GM23338 (cell line): Measurements from ENCODE around the gene ANKHD1. TPM values are rescaled to one million over a fixed set of nuclear protein-coding genes. Genes with fewer than 3 reads are reported as not detected.

Source experiments
- ATAC-seq: fragments of 200-7000 bp; cut with Tn5 transposase; 3 replicates; pipeline ENCODE4 v1.9.1; 2020
- DNase-seq: peaks from one replicate; pipeline ENCODE4 v3.0.0-alpha.2; 2015; ENCODE audit warnings: low spot score
- H2AFZ ChIP-seq: fragments of 200-600 bp; sonication (generic); 2 replicates; pipeline ENCODE4 v1.8.0; 2016; ENCODE audit warnings: antibody characterized with exemption, mild to moderate bottlenecking, moderate library complexity
- H3F3A ChIP-seq: fragments of 200-600 bp; sonication (generic); replicated peaks from 2 replicates; pipeline ENCODE4 v1.8.0; 2017; ENCODE audit warnings: antibody characterized with exemption, mixed run types, low read depth
- H3K27ac ChIP-seq: fragments of 200-600 bp; sonication (generic); 2 replicates; pipeline ENCODE4 v1.6.1; 2016; ENCODE audit warnings: low read depth
- H3K27me3 ChIP-seq: fragments of 200-600 bp; sonication (generic); 2 replicates; pipeline ENCODE4 v1.8.0; 2016; ENCODE audit warnings: mild to moderate bottlenecking, mixed run types, moderate library complexity; ENCODE audit not compliant: insufficient read depth
- H3K36me3 ChIP-seq: fragments of 200-600 bp; sonication (generic); 2 replicates; pipeline ENCODE4 v1.8.0; 2016; ENCODE audit warnings: mild to moderate bottlenecking; ENCODE audit not compliant: insufficient read depth
- H3K4me1 ChIP-seq: fragments of 200-600 bp; sonication (generic); 2 replicates; pipeline ENCODE4 v1.8.0; 2016; ENCODE audit warnings: mild to moderate bottlenecking, moderate library complexity; ENCODE audit not compliant: insufficient read depth
- H3K4me2 ChIP-seq: fragments of 200-600 bp; sonication (generic); 2 replicates; pipeline ENCODE4 v1.7.1; 2017; ENCODE audit warnings: mixed run types
- H3K4me3 ChIP-seq: fragments of 200-600 bp; sonication (generic); 2 replicates; pipeline ENCODE4 v1.6.1; 2016; ENCODE audit warnings: mixed run types
- H3K79me2 ChIP-seq: fragments of 200-600 bp; sonication (generic); replicated peaks from 2 replicates; pipeline ENCODE4 v1.8.0; 2017; ENCODE audit warnings: mild to moderate bottlenecking; ENCODE audit not compliant: insufficient read depth
- H3K9me2 ChIP-seq: fragments of 200-600 bp; sonication (generic); 2 replicates; pipeline ENCODE4 v1.8.0; 2017; ENCODE audit not compliant: insufficient read depth
- H4K20me1 ChIP-seq: fragments of 200-600 bp; sonication (generic); replicated peaks from 2 replicates; pipeline ENCODE4 v1.8.0; 2017; ENCODE audit warnings: mild to moderate bottlenecking; ENCODE audit not compliant: insufficient read depth
- H3K27ac Mint-ChIP-seq: 2 replicates; pipeline ENCODE4 v1.8.0; 2020; ENCODE audit warnings: inconsistent platforms, mild to moderate bottlenecking, moderate library complexity, mixed read lengths
- H3K27me3 Mint-ChIP-seq: 3 replicates; pipeline ENCODE4 v1.8.0; 2022; ENCODE audit warnings: low read depth, mild to moderate bottlenecking, moderate library complexity, mixed read lengths, inconsistent platforms; ENCODE audit not compliant: insufficient read depth, poor library complexity
- H3K36me3 Mint-ChIP-seq: 3 replicates; pipeline ENCODE4 v1.8.0; 2021; ENCODE audit warnings: low read depth, mild to moderate bottlenecking, inconsistent platforms, moderate library complexity, mixed read lengths
- H3K4me1 Mint-ChIP-seq: 3 replicates; pipeline ENCODE4 v1.8.0; 2020; ENCODE audit warnings: mild to moderate bottlenecking, inconsistent platforms, mixed read lengths
- H3K4me3 Mint-ChIP-seq: 3 replicates; pipeline ENCODE4 v1.8.0; 2021; ENCODE audit warnings: moderate library complexity, mild to moderate bottlenecking, inconsistent platforms, mixed read lengths
- H3K9me3 Mint-ChIP-seq: 3 replicates; pipeline ENCODE4 v1.8.0; 2020; ENCODE audit warnings: moderate library complexity, mild to moderate bottlenecking, inconsistent platforms, mixed read lengths
- CREB1 ChIP-seq: fragments of 250-450 bp; sonication (Bioruptor Pico); IDR thresholded peaks from 2 replicates; pipeline ENCODE4 v1.5.0; 2020; ENCODE audit warnings: low read depth, mild to moderate bottlenecking, moderate library complexity
- EZH2 ChIP-seq: fragments of 200-600 bp; sonication (generic); IDR thresholded peaks from one replicate; pipeline ENCODE4 v1.8.0; 2017; ENCODE audit warnings: antibody characterized with exemption, mild to moderate bottlenecking, low read depth; ENCODE audit not compliant: unreplicated experiment
- EZH2phosphoT487 ChIP-seq: fragments of 200-600 bp; sonication (generic); IDR thresholded peaks from one replicate; pipeline ENCODE4 v1.8.1; 2018; ENCODE audit warnings: antibody characterized with exemption; ENCODE audit not compliant: unreplicated experiment
- JUNB ChIP-seq: IDR thresholded peaks from one replicate; pipeline ENCODE4 v1.6.1; 2016; ENCODE audit warnings: antibody characterized with exemption; ENCODE audit not compliant: unreplicated experiment
- NANOG ChIP-seq: IDR thresholded peaks from 2 replicates; pipeline ENCODE4 v1.6.1; 2016; ENCODE audit warnings: antibody characterized with exemption, borderline replicate concordance
- POLR2AphosphoS5 ChIP-seq: IDR thresholded peaks from 2 replicates; pipeline ENCODE4 v1.6.1; 2016; ENCODE audit warnings: antibody characterized with exemption, low read depth
- STAT1 ChIP-seq: IDR thresholded peaks from one replicate; pipeline ENCODE4 v1.6.1; 2016; ENCODE audit warnings: antibody characterized with exemption; ENCODE audit not compliant: unreplicated experiment
- ZNF114 ChIP-seq: fragments of 250-450 bp; sonication (Bioruptor Pico); IDR thresholded peaks from 2 replicates; pipeline ENCODE4 v1.5.0; 2020; ENCODE audit warnings: mild to moderate bottlenecking, moderate library complexity
- ZNF331 ChIP-seq: fragments of 250-450 bp; sonication (Bioruptor Pico); IDR thresholded peaks from 2 replicates; pipeline ENCODE4 v1.5.0; 2020; ENCODE audit warnings: low read depth, mild to moderate bottlenecking, moderate library complexity
- polyA plus RNA-seq: library from polyadenylated mRNA; unstranded; fragments of >200 nt; fragmentation: Nextera tagmentation; extraction: Ambion mirVana; gene quantifications from 2 replicates; pipeline ENCODE4 v1.2.1, GENCODE V29; 2016
- total RNA-seq: library from RNA; depleted of rRNA; stranded (reverse); fragments of >200 nt; shearing (Covaris generic); gene quantifications from 2 replicates; pipeline ENCODE4 v1.2.3, GENCODE V29; 2014
- TF ChIP-seq, protein P1 (sequence below): fragments of 250-450 bp; sonication (Bioruptor Pico); IDR thresholded peaks from 2 replicates; pipeline ENCODE4 v1.5.0; 2020; ENCODE audit warnings: mild to moderate bottlenecking, moderate library complexity
- TF ChIP-seq, protein P2 (sequence below): IDR thresholded peaks from 2 replicates; pipeline ENCODE4 v1.6.1; 2016; ENCODE audit warnings: antibody characterized with exemption
- TF ChIP-seq, protein P3 (sequence below), 2 experiments: fragments of 200-600 bp in 1 of 2; sonication (generic) in 1 of 2; conservative IDR thresholded peaks; 2 replicates each; pipeline versions ENCODE4 v1.5.1 to v1.6.1; 2016 to 2017; ENCODE audit warnings: antibody characterized with exemption in 2 of 2, low read depth in 2 of 2, mild to moderate bottlenecking in 2 of 2, moderate library complexity in 1 of 2
- TF ChIP-seq, protein P4 (sequence below): IDR thresholded peaks from one replicate; pipeline ENCODE4 v1.6.1; 2018; ENCODE audit warnings: antibody characterized with exemption; ENCODE audit not compliant: unreplicated experiment

The ANKHD1 gene
- total and polyA plus RNA-seq, 2 experiments from 2014 or later, result 73.0 to 119 TPM

DNA sequence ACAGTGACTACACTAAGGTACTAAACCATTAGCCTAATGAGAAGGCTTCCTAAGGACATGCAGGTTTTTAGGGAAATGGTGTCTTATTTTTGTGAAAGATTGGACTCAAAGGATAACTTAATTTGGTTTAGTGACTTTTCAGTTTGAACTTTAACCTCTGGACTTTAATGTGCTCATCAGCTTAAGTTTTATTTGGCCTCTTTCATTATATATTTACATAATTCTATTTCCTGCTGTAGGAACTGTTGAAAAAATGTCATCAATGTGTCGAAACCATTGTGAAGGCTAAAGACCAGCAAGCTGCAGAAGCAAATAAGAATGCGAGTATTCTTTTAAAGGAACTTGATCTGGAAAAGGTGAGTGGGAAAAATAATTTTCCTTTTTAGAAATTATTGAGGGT lies 111.5 kb downstream of the ANKHD1 start:
- ATAC-seq (no peak), DNase-seq (no peak)
- Mint-ChIP-seq H3K27ac (no peak overlapping the region), H3K27me3 (no peaks in the 10 kb centered on the region), H3K4me3 (no peak overlapping the region), H3K4me1 (no peaks in the 10 kb centered on the region), H3K36me3 (peaks cover 70% of the 10 kb centered on the region), H3K9me3 (no peaks in the 10 kb centered on the region)
- Histone ChIP-seq H3K4me1 (no peaks in the 10 kb centered on the region), H3K27me3 (no peaks in the 10 kb centered on the region), H3K27ac (no peak overlapping the region), H3K36me3 (peaks cover 50% of the 10 kb centered on the region), H4K20me1 (peaks cover 3% of the 10 kb centered on the region; the same call in 1 of the 2 replicates), H3K4me2 (no peak overlapping the region), H3F3A (no peaks in the 10 kb centered on the region), H3K79me2 (no peaks in the 10 kb centered on the region), H3K9me2 (no peaks in the 10 kb centered on the region), H2AFZ (no peak overlapping the region), H3K4me3 (no peak overlapping the region)
- TF ChIP-seq, protein P1, sequence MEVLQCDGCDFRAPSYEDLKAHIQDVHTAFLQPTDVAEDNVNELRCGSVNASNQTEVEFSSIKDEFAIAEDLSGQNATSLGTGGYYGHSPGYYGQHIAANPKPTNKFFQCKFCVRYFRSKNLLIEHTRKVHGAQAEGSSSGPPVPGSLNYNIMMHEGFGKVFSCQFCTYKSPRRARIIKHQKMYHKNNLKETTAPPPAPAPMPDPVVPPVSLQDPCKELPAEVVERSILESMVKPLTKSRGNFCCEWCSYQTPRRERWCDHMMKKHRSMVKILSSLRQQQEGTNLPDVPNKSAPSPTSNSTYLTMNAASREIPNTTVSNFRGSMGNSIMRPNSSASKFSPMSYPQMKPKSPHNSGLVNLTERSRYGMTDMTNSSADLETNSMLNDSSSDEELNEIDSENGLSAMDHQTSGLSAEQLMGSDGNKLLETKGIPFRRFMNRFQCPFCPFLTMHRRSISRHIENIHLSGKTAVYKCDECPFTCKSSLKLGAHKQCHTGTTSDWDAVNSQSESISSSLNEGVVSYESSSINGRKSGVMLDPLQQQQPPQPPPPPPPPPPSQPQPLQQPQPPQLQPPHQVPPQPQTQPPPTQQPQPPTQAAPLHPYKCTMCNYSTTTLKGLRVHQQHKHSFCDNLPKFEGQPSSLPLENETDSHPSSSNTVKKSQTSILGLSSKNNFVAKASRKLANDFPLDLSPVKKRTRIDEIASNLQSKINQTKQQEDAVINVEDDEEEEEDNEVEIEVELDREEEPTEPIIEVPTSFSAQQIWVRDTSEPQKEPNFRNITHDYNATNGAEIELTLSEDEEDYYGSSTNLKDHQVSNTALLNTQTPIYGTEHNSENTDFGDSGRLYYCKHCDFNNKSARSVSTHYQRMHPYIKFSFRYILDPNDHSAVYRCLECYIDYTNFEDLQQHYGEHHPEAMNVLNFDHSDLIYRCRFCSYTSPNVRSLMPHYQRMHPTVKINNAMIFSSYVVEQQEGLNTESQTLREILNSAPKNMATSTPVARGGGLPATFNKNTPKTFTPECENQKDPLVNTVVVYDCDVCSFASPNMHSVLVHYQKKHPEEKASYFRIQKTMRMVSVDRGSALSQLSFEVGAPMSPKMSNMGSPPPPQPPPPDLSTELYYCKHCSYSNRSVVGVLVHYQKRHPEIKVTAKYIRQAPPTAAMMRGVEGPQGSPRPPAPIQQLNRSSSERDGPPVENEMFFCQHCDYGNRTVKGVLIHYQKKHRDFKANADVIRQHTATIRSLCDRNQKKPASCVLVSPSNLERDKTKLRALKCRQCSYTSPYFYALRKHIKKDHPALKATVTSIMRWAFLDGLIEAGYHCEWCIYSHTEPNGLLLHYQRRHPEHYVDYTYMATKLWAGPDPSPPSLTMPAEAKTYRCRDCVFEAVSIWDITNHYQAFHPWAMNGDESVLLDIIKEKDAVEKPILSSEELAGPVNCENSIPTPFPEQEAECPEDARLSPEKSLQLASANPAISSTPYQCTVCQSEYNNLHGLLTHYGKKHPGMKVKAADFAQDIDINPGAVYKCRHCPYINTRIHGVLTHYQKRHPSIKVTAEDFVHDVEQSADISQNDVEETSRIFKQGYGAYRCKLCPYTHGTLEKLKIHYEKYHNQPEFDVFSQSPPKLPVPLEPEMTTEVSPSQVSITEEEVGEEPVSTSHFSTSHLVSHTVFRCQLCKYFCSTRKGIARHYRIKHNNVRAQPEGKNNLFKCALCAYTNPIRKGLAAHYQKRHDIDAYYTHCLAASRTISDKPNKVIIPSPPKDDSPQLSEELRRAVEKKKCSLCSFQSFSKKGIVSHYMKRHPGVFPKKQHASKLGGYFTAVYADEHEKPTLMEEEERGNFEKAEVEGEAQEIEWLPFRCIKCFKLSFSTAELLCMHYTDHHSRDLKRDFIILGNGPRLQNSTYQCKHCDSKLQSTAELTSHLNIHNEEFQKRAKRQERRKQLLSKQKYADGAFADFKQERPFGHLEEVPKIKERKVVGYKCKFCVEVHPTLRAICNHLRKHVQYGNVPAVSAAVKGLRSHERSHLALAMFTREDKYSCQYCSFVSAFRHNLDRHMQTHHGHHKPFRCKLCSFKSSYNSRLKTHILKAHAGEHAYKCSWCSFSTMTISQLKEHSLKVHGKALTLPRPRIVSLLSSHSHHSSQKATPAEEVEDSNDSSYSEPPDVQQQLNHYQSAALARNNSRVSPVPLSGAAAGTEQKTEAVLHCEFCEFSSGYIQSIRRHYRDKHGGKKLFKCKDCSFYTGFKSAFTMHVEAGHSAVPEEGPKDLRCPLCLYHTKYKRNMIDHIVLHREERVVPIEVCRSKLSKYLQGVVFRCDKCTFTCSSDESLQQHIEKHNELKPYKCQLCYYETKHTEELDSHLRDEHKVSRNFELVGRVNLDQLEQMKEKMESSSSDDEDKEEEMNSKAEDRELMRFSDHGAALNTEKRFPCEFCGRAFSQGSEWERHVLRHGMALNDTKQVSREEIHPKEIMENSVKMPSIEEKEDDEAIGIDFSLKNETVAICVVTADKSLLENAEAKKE, result no peak
- TF ChIP-seq, protein P2, sequence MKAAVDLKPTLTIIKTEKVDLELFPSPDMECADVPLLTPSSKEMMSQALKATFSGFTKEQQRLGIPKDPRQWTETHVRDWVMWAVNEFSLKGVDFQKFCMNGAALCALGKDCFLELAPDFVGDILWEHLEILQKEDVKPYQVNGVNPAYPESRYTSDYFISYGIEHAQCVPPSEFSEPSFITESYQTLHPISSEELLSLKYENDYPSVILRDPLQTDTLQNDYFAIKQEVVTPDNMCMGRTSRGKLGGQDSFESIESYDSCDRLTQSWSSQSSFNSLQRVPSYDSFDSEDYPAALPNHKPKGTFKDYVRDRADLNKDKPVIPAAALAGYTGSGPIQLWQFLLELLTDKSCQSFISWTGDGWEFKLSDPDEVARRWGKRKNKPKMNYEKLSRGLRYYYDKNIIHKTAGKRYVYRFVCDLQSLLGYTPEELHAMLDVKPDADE, result no peak
- TF ChIP-seq, protein P3, sequence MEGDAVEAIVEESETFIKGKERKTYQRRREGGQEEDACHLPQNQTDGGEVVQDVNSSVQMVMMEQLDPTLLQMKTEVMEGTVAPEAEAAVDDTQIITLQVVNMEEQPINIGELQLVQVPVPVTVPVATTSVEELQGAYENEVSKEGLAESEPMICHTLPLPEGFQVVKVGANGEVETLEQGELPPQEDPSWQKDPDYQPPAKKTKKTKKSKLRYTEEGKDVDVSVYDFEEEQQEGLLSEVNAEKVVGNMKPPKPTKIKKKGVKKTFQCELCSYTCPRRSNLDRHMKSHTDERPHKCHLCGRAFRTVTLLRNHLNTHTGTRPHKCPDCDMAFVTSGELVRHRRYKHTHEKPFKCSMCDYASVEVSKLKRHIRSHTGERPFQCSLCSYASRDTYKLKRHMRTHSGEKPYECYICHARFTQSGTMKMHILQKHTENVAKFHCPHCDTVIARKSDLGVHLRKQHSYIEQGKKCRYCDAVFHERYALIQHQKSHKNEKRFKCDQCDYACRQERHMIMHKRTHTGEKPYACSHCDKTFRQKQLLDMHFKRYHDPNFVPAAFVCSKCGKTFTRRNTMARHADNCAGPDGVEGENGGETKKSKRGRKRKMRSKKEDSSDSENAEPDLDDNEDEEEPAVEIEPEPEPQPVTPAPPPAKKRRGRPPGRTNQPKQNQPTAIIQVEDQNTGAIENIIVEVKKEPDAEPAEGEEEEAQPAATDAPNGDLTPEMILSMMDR (conservative IDR thresholded peaks at IDR 0.05; ENCODE audit: low read depth in 2 of 2), result no peak
- TF ChIP-seq EZH2 (no peak), STAT1 (no peak), ZNF331 (no peak), POLR2AphosphoS5 (no peak), EZH2phosphoT487 (no peak), JUNB (no peak), ZNF114 (no peak), NANOG (no peak), CREB1 (no peak)
- TF ChIP-seq, protein P4, sequence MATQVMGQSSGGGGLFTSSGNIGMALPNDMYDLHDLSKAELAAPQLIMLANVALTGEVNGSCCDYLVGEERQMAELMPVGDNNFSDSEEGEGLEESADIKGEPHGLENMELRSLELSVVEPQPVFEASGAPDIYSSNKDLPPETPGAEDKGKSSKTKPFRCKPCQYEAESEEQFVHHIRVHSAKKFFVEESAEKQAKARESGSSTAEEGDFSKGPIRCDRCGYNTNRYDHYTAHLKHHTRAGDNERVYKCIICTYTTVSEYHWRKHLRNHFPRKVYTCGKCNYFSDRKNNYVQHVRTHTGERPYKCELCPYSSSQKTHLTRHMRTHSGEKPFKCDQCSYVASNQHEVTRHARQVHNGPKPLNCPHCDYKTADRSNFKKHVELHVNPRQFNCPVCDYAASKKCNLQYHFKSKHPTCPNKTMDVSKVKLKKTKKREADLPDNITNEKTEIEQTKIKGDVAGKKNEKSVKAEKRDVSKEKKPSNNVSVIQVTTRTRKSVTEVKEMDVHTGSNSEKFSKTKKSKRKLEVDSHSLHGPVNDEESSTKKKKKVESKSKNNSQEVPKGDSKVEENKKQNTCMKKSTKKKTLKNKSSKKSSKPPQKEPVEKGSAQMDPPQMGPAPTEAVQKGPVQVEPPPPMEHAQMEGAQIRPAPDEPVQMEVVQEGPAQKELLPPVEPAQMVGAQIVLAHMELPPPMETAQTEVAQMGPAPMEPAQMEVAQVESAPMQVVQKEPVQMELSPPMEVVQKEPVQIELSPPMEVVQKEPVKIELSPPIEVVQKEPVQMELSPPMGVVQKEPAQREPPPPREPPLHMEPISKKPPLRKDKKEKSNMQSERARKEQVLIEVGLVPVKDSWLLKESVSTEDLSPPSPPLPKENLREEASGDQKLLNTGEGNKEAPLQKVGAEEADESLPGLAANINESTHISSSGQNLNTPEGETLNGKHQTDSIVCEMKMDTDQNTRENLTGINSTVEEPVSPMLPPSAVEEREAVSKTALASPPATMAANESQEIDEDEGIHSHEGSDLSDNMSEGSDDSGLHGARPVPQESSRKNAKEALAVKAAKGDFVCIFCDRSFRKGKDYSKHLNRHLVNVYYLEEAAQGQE, result no peak
